A673 (cell line): ENCODE measurements around the gene KCTD5. TPM values are rescaled to one million over a fixed set of nuclear protein-coding genes. Genes with fewer than 3 reads are reported as not detected.

ENCODE experiments used
- BruUV-seq: library from RNA; stranded (reverse); fragments of 400-500 nt; replicated peaks from 2 replicates; lab custom pipeline; 2021; lab: Mats Ljungman, UMichigan
- CTCF ChIA-PET: fragments of 300-600 bp; sonication (Branson Sonifier 250); formaldehyde crosslinking; loops from one replicate; lab custom pipeline; 2022; ENCODE audit warnings: antibody characterized with exemption; lab: Charles Lee
- POLR2A ChIA-PET: fragments of 300-600 bp; sonication (Branson Sonifier 250); formaldehyde crosslinking; loops from one replicate; lab custom pipeline; 2022; ENCODE audit warnings: antibody characterized with exemption; ENCODE audit not compliant: low non-redundant PET; lab: Charles Lee
- DNase-seq: peaks from one replicate; pipeline ENCODE4 v3.0.0-alpha.2; 2015; ENCODE audit warnings: low spot score
- H3K27ac ChIP-seq: fragments of 200-600 bp; sonication (generic); 2 replicates; pipeline ENCODE4 v1.5.1; 2016; ENCODE audit warnings: mixed run types, low read depth, mild to moderate bottlenecking, mixed read lengths, antibody characterized with exemption, low read length; ENCODE audit not compliant: poor library complexity, severe bottlenecking
- H3K27me3 ChIP-seq: fragments of 200-600 bp; sonication (generic); replicated peaks from 2 replicates; pipeline ENCODE4 v1.6.1; 2017; ENCODE audit warnings: mixed run types, low read depth, mild to moderate bottlenecking, mixed read lengths, antibody characterized with exemption, low read length; ENCODE audit not compliant: insufficient read depth, poor library complexity
- H3K36me3 ChIP-seq: fragments of 200-600 bp; sonication (generic); 2 replicates; pipeline ENCODE4 v1.6.1; 2016; ENCODE audit warnings: mixed run types, mild to moderate bottlenecking, mixed read lengths, antibody characterized with exemption, low read length; ENCODE audit not compliant: insufficient read depth, poor library complexity, severe bottlenecking
- H3K4me1 ChIP-seq: fragments of 200-600 bp; sonication (generic); 2 replicates; pipeline ENCODE4 v1.6.1; 2017; ENCODE audit warnings: mixed run types, mild to moderate bottlenecking, mixed read lengths, antibody characterized with exemption, low read length; ENCODE audit not compliant: insufficient read depth, poor library complexity, severe bottlenecking
- H3K4me3 ChIP-seq: fragments of 200-600 bp; sonication (generic); 2 replicates; pipeline ENCODE4 v1.5.1; 2016; ENCODE audit warnings: low read depth, mixed run types, mild to moderate bottlenecking, mixed read lengths, low read length; ENCODE audit not compliant: poor library complexity, severe bottlenecking
- H3K9me3 ChIP-seq: fragments of 200-600 bp; sonication (generic); 2 replicates; pipeline ENCODE4 v1.6.1; 2016; ENCODE audit warnings: mixed run types, low read depth, mild to moderate bottlenecking, mixed read lengths, antibody characterized with exemption, low read length; ENCODE audit not compliant: poor library complexity, severe bottlenecking
- CTCF ChIP-seq: fragments of 300-800, 200-600 bp; sonication (generic); conservative IDR thresholded peaks from 2 replicates; pipeline ENCODE4 v1.5.1; 2017; ENCODE audit warnings: low read depth, mild to moderate bottlenecking, antibody characterized with exemption, low read length, moderate library complexity, mixed read lengths
- EZH2 ChIP-seq: fragments of 200-600 bp; sonication (generic); IDR thresholded peaks from 2 replicates; pipeline ENCODE4 v1.6.1; 2017; ENCODE audit warnings: borderline replicate concordance, low read depth, mild to moderate bottlenecking, mixed read lengths, antibody characterized with exemption, low read length; ENCODE audit not compliant: poor library complexity, severe bottlenecking
- intact Hi-C: fragments of 100-400 bp; cut with micrococcal nuclease; formaldehyde crosslinking; loops from one replicate; pipeline ENCODE4 v1.10.0; 2022; ENCODE audit not compliant: unreplicated experiment
- total RNA-seq: library from RNA; stranded (reverse); gene quantifications from 2 replicates; pipeline ENCODE4 v1.2.3, GENCODE V29; 2021

KCTD5 gene
- total RNA-seq, 1 experiment from 2014 or later, result 35.6 TPM

- DNase-seq, result no peak
- Histone ChIP-seq H3K27ac (no peak overlapping the region), H3K4me3 (no peak overlapping the region), H3K9me3 (no peaks in the 10 kb centered on the region), H3K4me1 (no peaks in the 10 kb centered on the region), H3K36me3 (no peaks in the 10 kb centered on the region), H3K27me3 (no peaks in the 10 kb centered on the region)
- ChIA-PET CTCF (no interaction called here), POLR2A (no interaction called here)
- no peak for TF ChIP-seq EZH2
- no peak for TF ChIP-seq CTCF
- intact Hi-C loops, result no loop called here
- no TSS peak for BruUV-seq
Observed at GRCh38 chr16:2671741-2672140, 10.6 kb upstream of the KCTD5 start.

GRCh38 chr16:2673066-2673999, 9.0 kb upstream of the KCTD5 start:
- H3K9me3 ChIP-seq, result no peaks in the 10 kb centered on the region
- TF ChIP-seq EZH2, result no peak
- no peak for TF ChIP-seq CTCF
- BruUV-seq, result no TSS peak
- POLR2A ChIA-PET, result interaction anchor here (0.7 kb wide), 1 partner anchor 692 kb away, joined by 5 read pairs; no protein-coding TSS in a partner anchor
- CTCF ChIA-PET, result interaction anchor here (0.8 kb wide), 1 partner anchor 9 kb away, joined by 3 read pairs; the partner anchor contains the start of gene KCTD5
- no peaks in the 10 kb centered on the region for H3K4me1 ChIP-seq
- H3K4me3 ChIP-seq, result peak overlapping the region; percentile 58
- no peaks in the 10 kb centered on the region for H3K27me3 ChIP-seq
- intact Hi-C loops, result no loop called here
- peak; percentile 97 for DNase-seq
- H3K27ac ChIP-seq, result no peak overlapping the region
- H3K36me3 ChIP-seq, result no peaks in the 10 kb centered on the region

GRCh38 chr16:2675021-2675420, 7.3 kb upstream of the KCTD5 start:
- ChIA-PET CTCF (no interaction called here), POLR2A (no interaction called here)
- no peak for DNase-seq
- H3K9me3 ChIP-seq, result no peaks in the 10 kb centered on the region
- BruUV-seq, result no TSS peak
- intact Hi-C loops, result no loop called here
- TF ChIP-seq CTCF (no peak), EZH2 (no peak)
- no peak overlapping the region for H3K27ac ChIP-seq
- H3K27me3 ChIP-seq, result no peaks in the 10 kb centered on the region
- no peaks in the 10 kb centered on the region for H3K36me3 ChIP-seq
- no peak overlapping the region for H3K4me3 ChIP-seq
- H3K4me1 ChIP-seq, result no peaks in the 10 kb centered on the region
